Measurements from ENCODE around the gene NRM.

DNA sequence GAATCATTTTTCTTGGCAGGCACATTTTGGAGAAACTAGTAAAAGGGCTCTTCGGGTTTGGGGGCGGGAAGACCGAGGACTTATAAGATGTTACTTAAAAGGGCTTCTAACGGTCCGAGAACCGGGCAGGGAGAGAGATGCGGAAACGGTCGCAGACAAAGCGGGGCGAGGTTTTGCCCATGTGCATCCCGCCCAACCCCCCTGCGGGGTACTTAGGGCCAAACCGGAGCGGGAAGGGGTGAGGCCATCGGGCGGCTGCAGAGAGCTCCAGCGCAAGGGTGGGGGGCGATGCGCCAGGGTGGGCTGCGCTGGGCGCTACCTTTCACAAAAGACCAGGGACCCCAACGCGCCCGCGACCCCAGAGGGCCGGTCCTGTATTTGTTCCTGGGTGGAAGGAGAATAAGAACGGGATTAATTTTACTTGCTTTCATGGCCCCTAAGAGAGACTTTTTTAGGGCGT, 30.0 kb upstream of the NRM start:
- TF ChIP-seq, protein P1, sequence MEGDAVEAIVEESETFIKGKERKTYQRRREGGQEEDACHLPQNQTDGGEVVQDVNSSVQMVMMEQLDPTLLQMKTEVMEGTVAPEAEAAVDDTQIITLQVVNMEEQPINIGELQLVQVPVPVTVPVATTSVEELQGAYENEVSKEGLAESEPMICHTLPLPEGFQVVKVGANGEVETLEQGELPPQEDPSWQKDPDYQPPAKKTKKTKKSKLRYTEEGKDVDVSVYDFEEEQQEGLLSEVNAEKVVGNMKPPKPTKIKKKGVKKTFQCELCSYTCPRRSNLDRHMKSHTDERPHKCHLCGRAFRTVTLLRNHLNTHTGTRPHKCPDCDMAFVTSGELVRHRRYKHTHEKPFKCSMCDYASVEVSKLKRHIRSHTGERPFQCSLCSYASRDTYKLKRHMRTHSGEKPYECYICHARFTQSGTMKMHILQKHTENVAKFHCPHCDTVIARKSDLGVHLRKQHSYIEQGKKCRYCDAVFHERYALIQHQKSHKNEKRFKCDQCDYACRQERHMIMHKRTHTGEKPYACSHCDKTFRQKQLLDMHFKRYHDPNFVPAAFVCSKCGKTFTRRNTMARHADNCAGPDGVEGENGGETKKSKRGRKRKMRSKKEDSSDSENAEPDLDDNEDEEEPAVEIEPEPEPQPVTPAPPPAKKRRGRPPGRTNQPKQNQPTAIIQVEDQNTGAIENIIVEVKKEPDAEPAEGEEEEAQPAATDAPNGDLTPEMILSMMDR (IDR thresholded peaks at IDR 0.05; ENCODE audit: insufficient read depth, low read length, poor library complexity, severe bottlenecking): no peak
- no peak for TF ChIP-seq EZH2phosphoT487 (conservative IDR thresholded peaks at IDR 0.05; ENCODE audit: low read length)

All from SU-DHL-6 (cell line).